Lower lobe of right lung (tissue), 2 donors: ENCODE results near the gene C12orf42. TPM values are rescaled to one million over a fixed set of nuclear protein-coding genes. Genes with fewer than 3 reads are reported as not detected.
A peak's percentile ranks its signal among the peaks of the same experiment; 100 is the strongest.

Experiments
- ATAC-seq, 2 donors: fragments of 200-7000 bp; cut with Tn5 transposase; one replicate each; pipeline ENCODE4 v1.9.1; 2020 to 2022; ENCODE audit warnings: mild to moderate bottlenecking in 2 of 2, moderate library complexity in 2 of 2
- DNase-seq: peaks from one replicate; pipeline ENCODE4 v3.0.0-alpha.2; 2020
- H3K27ac ChIP-seq: fragments of 200-600 bp; one replicate; pipeline ENCODE4 v1.8.0; 2022
- H3K27me3 ChIP-seq: fragments of 200-600 bp; one replicate; pipeline ENCODE4 v1.8.0; 2022; ENCODE audit warnings: low read depth
- H3K36me3 ChIP-seq: fragments of 200-600 bp; one replicate; pipeline ENCODE4 v1.8.0; 2022; ENCODE audit warnings: mild to moderate bottlenecking
- H3K4me1 ChIP-seq: fragments of 200-600 bp; one replicate; pipeline ENCODE4 v1.8.0; 2022
- H3K4me3 ChIP-seq: fragments of 200-600 bp; one replicate; pipeline ENCODE4 v1.8.0; 2022; ENCODE audit warnings: mild to moderate bottlenecking
- H3K9me3 ChIP-seq: fragments of 200-600 bp; one replicate; pipeline ENCODE4 v1.8.0; 2022
- CTCF ChIP-seq: fragments of 200-600 bp; IDR thresholded peaks from one replicate; pipeline ENCODE4 v1.8.0; 2022; ENCODE audit warnings: antibody characterized with exemption, mild to moderate bottlenecking
- intact Hi-C: fragments of 100-400 bp; cut with DNase I; formaldehyde crosslinking; loops from one replicate; pipeline ENCODE4 v1.11.0; 2022
- total RNA-seq: library from RNA; stranded (reverse); fragmentation: NEBNext Ultra II Directional; extraction: Animal tissue kit (Norgen Biotek cat#: 25700); gene quantifications from one replicate; pipeline ENCODE4 v1.2.1, GENCODE V29; 2021
- donor health status: DM: no; HTN: yes; CAD: no; lungs with severe emphysema.

C12orf42 gene
- total RNA-seq, 1 donor from 2014 or later, result not detected

DNA sequence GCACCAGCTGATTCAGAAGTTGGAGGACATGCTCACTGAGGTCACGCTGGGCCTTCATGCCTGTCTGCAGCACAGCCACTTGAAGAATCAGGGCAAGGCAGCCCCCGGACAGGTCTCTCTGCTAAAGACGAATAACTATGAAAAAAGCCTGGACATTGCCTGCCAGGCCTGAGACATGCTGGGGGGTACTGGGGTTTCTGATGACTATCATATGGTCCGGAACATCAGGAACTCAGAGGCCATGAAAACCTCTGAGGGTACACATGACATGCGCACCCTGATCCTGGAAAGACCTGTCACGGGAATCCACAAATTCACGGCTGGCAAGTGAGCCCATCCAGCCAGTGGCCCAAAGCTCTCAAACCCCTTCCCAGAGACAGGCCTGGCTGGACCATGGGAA, 8.8 kb upstream of the C12orf42 start:
- H3K4me1 ChIP-seq, result no peaks in the 10 kb centered on the region
- no peak for ATAC-seq
- TF ChIP-seq CTCF, result no peak
- intact Hi-C loops, result no loop called here
- DNase-seq, result no peak
- H3K27me3 ChIP-seq, result no peaks in the 10 kb centered on the region
- no peaks in the 10 kb centered on the region for H3K36me3 ChIP-seq
- no peak overlapping the region for H3K4me3 ChIP-seq
- H3K9me3 ChIP-seq, result no peaks in the 10 kb centered on the region
- H3K27ac ChIP-seq, result no peak overlapping the region

GRCh38 chr12:103503546-103504480, 8.0 kb upstream of the C12orf42 start:
- H3K27me3 ChIP-seq, result no peaks in the 10 kb centered on the region
- no peak overlapping the region for H3K27ac ChIP-seq
- TF ChIP-seq CTCF, result peak; percentile 55
- no peaks in the 10 kb centered on the region for H3K4me1 ChIP-seq
- H3K36me3 ChIP-seq, result no peaks in the 10 kb centered on the region
- DNase-seq, result peak; percentile 61
- peak; percentile 69 to 70 for ATAC-seq
- intact Hi-C loops, result no loop called here
- no peaks in the 10 kb centered on the region for H3K9me3 ChIP-seq
- H3K4me3 ChIP-seq, result no peak overlapping the region

DNA sequence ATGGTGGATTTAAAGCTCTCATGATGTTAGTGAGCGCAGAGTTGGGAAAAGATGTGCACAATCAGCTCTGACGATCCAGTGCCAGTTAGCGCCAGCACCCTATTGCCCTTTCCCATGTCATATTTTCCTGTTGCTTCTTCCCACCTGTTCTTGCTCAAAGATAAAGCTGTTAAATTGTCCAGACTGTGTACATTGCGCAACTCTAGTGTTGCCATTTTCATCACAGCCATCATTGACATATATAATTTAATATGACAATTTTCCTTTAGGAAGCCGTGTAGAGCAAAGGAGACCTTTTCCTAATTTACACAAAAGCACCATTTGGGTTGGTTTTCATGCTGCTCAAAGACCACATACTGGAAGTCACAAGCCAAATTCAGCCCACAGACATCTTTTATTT, 5.7 kb upstream of the C12orf42 start:
- ATAC-seq (no peak), DNase-seq (no peak)
- Histone ChIP-seq H3K36me3 (no peaks in the 10 kb centered on the region), H3K4me1 (no peaks in the 10 kb centered on the region), H3K27me3 (peaks cover 11% of the 10 kb centered on the region), H3K9me3 (no peaks in the 10 kb centered on the region), H3K27ac (no peak overlapping the region), H3K4me3 (no peak overlapping the region)
- intact Hi-C loops, result no loop called here
- TF ChIP-seq CTCF, result no peak

GRCh38 chr12:103499571-103499970, 3.8 kb upstream of the C12orf42 start:
- Histone ChIP-seq H3K27me3 (peaks cover 29% of the 10 kb centered on the region), H3K27ac (no peak overlapping the region), H3K4me1 (peaks cover 12% of the 10 kb centered on the region), H3K4me3 (no peak overlapping the region), H3K36me3 (no peaks in the 10 kb centered on the region), H3K9me3 (no peaks in the 10 kb centered on the region)
- ATAC-seq (no peak), DNase-seq (no peak)
- TF ChIP-seq CTCF, result no peak
- intact Hi-C loops, result no loop called here

DNA sequence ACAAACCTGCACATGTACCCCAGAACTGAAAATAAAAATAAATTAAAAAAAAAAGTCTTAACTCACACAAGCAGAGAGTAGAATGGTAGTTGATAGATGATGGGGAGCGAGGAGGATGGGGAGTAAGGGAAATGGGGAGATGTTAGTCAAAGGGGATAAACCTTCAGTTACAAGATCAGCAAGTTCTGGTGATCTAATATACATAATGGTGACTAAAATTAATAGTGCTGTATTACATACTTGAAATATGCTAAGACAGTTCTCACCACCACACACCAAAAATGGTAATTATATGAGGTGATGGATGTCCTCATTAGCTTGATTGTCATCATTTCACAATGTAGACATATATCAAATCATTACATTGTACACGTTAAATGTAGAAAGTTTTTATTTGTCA, 3.2 kb upstream of the C12orf42 start:
- Histone ChIP-seq H3K9me3 (no peaks in the 10 kb centered on the region), H3K27ac (no peak overlapping the region), H3K36me3 (no peaks in the 10 kb centered on the region), H3K4me1 (peaks cover 12% of the 10 kb centered on the region), H3K27me3 (peaks cover 34% of the 10 kb centered on the region), H3K4me3 (no peak overlapping the region)
- intact Hi-C loops, result no loop called here
- DNase-seq (no peak), ATAC-seq (no peak)
- no peak for TF ChIP-seq CTCF
